HG03342 (cell line): ENCODE data around the gene MYBPH.

ENCODE experiments used
- ATAC-seq: cut with Tn5 transposase; IDR thresholded peaks from one replicate; pipeline ENCODE4 v1.9.1; 2021; ENCODE audit warnings: mild to moderate bottlenecking, moderate library complexity; ENCODE audit not compliant: unreplicated experiment

MYBPH gene

GRCh38 chr1:203201516-203202205 lies 26.0 kb upstream of the MYBPH start:
- ATAC-seq, result no peak

DNA sequence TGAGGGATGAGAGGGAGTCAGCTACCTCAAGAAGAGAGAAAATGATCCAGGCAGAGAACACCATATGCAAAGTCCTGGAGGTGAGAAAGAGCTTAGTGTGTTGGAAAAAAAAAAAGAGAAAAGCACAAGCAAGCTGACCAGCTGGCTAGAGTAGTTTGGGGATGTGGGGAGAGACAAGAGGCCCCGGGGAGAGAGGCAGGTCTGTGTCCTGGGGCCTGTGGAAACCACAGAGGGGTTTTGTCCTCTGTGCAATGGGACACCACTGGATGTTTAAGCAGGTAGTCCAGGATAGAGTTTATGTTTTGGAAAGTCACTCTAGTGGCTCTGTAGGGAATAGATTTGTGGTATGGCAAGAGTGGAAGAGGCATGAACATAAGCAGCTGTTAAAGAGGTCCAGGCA lies 25.3 kb upstream of the MYBPH start:
- ATAC-seq, result no peak

- no peak for ATAC-seq
Observed at GRCh38 chr1:203199816-203200571, 24.4 kb upstream of the MYBPH start.

GRCh38 chr1:203199481-203199815 lies 23.8 kb upstream of the MYBPH start:
- ATAC-seq, result no peak

- no peak for ATAC-seq
Observed at GRCh38 chr1:203199002-203199401, 23.4 kb upstream of the MYBPH start.

- no peak for ATAC-seq
Observed at GRCh38 chr1:203197625-203198024, 22.0 kb upstream of the MYBPH start.

- ATAC-seq, result no peak
Observed at GRCh38 chr1:203196371-203196770, 20.7 kb upstream of the MYBPH start.

GRCh38 chr1:203190949-203191348 lies 15.3 kb upstream of the MYBPH start:
- no peak for ATAC-seq

GRCh38 chr1:203189951-203190352 lies 14.3 kb upstream of the MYBPH start:
- ATAC-seq, result no peak

- no peak for ATAC-seq
Observed at GRCh38 chr1:203188686-203189232, 13.1 kb upstream of the MYBPH start.

DNA sequence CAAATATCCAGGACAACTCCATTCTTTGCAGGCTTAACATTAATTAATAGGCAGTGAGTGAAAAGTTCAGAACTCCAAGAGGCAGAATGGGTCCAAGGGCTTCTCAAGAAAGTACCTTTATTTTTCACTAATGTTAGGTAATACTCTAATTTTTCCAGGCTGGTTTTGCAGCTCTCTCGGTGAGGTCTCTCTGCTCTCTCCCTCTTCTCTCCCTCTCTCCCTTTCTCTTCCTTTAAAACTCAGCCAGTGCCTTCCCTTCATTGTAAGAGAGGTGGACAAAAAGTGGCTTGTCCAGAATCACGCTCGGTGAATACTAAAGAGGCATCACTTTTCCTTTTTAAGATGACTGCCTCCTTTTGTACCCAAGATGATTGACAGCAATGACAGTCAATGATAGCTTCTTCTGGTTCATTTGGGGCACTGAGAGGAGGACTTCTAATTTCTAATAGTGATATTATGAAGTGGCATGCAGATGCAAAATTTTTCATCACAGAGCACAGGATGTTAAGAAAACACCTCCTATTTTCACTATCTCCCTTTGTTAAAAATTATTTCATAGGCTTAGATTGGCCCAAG lies 12.2 kb upstream of the MYBPH start:
- ATAC-seq, result no peak

DNA sequence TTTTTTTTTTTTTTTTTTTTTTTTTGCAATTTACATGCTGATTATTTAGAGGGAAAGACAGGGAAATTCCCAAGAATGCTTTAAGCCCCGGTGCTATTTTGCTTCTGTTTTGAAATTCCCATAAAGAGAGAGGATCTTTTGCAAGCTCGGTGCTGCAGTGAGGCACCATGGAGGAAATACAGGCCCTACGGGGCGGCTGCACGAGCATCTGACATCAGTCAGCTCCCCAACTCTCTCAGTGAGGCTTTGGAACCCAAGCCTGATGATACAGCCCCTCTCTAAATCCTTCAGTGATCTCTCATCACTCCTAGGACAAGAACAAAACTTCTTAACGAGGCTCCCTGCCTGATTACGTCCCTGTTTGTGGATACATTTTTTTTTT lies 11.7 kb upstream of the MYBPH start:
- ATAC-seq, result no peak

DNA sequence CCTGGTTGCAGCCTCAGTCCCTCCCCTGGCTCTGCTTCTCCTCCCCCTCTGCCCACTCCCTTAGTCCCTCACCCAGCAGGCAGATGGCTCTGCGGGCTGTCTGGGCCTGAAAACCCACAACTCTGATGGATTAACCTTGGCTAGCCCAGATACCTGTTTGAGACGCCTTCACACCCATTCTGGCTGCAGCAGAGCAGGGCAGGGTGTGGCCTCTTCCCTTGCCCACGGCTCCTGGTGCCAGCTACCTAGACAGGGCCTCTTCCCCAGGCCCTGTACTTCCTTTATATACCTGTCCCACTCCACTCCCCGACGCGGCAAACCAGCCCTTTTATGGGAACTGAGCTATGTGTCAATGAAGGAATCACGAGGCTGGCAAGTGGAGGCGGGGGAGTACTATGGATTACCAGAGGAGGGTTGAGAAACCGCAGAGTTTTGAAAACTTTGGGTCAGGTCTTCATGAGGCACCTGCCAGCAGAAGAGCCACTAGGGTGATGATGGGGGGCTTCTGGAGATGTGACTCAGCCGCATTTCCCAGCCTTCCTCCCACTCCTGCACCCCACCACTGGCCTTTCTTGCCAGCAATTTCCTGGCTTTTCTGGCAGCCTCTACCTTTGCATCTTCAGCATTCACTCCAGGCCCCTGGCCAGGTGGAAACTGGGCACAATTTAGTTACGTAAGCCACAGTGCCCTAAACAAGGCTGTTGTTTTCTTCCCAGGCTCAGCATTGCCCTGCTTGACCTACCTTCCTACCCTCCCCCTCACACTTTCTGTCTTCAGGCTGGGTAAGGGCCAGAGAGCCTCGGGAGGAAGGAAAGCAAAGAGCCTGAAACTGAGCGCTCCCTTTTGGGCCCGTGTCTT lies 11.0 kb upstream of the MYBPH start, which contains the start of gene CHI3L1:
Gene CHI3L1, minus strand, starts transcription at position 259 of the 858 bp plus-strand sequence. Its CDS starts 81 bp downstream, at position 178.
- ATAC-seq, result no peak

DNA sequence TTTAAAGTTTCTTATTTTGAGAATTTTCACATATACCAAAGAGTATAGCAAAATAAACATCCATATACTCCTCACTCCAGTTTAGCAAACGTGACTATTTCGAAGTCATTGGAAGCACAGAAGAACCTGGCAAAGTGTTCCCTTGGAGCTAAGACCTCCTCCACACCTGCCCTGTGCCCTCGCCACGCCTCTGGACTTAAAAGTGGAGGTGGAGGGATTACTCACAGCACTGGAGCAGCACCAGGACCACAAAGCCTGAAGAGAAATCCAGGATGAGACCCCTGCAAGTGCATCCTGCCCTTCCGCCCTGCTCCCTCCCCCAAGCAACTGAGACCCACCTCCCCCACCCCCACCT lies 10.4 kb upstream of the MYBPH start:
- no peak for ATAC-seq

DNA sequence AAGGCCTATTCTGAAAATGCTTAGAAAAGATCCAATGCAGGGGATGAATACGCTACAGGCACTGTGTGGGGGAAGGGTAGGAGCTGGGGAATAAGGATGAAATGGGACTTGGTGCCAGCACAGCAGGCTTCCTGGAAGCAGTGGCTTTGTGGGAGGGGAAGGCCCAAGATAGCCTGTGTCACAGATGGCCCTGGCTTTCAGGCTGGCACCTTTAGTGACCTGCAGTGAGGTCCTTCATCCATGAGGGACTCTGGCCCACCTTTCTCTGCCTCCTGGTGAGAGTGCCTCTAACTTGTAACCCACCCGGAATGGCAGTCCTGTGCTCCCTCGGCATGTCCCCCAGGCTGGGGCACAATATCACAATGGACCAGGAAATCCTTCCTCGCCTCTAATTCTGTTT lies 10.0 kb upstream of the MYBPH start:
- no peak for ATAC-seq

DNA sequence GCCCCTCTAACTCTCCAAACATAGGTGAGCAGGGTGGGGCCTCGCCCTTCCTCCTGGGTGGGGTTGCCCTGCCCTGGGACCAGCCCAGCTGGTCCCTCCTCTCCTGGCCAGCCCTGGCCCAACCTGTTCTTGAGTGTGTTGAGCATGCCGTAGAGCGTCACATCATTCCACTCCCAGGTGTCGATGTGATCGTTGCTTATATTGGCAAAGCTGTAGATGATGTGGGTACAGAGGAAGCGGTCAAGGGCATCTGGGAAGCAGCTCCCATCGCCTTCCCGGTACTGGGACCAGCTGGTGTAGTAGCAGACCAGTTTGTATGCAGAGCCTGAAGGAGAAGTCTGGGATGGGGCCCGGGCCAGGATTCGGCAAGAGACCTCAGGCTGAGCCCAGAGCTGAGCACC lies 9.4 kb upstream of the MYBPH start:
- ATAC-seq, result no peak

- no peak for ATAC-seq
Observed at GRCh38 chr1:203184467-203184866, 8.8 kb upstream of the MYBPH start.

DNA sequence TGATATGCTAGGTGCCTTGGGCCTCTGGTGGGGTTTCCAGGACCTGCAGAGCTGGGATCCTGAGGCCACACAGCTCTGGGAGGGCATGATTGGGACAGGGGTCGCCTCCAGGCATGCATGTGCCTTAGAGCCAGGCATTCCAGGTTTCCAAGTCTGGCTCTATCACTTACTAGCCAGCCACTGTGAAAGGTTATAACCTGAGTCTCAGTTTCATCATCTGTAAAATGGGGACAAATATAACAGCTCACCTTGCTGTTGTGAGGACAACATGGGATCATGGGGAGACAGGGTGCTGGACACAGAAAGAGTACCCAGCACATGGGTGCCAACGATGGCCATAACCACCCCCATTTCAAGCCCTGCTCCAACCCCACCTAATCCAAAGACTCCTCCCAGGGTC lies 8.2 kb upstream of the MYBPH start:
- ATAC-seq, result no peak

- ATAC-seq, result no peak
Observed at GRCh38 chr1:203182387-203182953, 6.8 kb upstream of the MYBPH start.

GRCh38 chr1:203181586-203182386 lies 6.2 kb upstream of the MYBPH start:
- ATAC-seq, result no peak
